ENCODE data around the gene FAM13B. TPM values are rescaled to one million over a fixed set of nuclear protein-coding genes. Genes with fewer than 3 reads are reported as not detected.

The FAM13B gene
- total RNA-seq, 4 donors from 2014 or later: 18.7 to 46.7 (median 23.0) TPM

DNA sequence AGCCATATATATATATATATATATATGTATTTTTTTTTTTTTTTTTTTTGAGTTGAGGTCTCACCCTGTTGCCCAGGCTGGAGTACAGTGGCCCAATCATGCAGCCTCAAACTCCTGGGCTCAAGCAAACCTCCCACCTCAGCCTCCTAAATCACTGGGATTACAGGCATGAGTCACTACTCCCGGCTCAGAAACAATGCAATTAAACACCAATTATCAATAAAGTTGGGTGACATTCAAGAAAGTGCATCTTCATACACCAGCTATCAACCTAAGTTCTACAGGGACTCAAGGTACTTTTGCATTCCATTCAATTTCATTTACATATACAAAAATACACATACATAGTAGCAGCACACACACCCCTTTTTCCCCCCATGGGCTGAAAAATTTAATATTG is 7.6 kb downstream of the FAM13B start:
- Histone ChIP-seq H3K27ac (no peak overlapping the region), H3K9me3 (no peaks in the 10 kb centered on the region), H3K4me1 (peaks cover 0 to 55% (median 20%) of the 10 kb centered on the region in 4 donors), H3K27me3 (no peaks in the 10 kb centered on the region), H3K36me3 (peaks cover 0 to under 1% (median 0%) of the 10 kb centered on the region in 4 donors), H3K4me3 (no peak overlapping the region)
- TF ChIP-seq POLR2AphosphoS5 (IDR thresholded peaks at IDR 0.05) (no peak), EP300 (IDR thresholded peaks at IDR 0.05; ENCODE audit: low read depth) (no peak), POLR2A (IDR thresholded peaks at IDR 0.05) (no peak)
- TF ChIP-seq, protein P1, sequence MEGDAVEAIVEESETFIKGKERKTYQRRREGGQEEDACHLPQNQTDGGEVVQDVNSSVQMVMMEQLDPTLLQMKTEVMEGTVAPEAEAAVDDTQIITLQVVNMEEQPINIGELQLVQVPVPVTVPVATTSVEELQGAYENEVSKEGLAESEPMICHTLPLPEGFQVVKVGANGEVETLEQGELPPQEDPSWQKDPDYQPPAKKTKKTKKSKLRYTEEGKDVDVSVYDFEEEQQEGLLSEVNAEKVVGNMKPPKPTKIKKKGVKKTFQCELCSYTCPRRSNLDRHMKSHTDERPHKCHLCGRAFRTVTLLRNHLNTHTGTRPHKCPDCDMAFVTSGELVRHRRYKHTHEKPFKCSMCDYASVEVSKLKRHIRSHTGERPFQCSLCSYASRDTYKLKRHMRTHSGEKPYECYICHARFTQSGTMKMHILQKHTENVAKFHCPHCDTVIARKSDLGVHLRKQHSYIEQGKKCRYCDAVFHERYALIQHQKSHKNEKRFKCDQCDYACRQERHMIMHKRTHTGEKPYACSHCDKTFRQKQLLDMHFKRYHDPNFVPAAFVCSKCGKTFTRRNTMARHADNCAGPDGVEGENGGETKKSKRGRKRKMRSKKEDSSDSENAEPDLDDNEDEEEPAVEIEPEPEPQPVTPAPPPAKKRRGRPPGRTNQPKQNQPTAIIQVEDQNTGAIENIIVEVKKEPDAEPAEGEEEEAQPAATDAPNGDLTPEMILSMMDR (IDR thresholded peaks at IDR 0.05): no peak
- WGBS, 2 donors (ENCODE audit: low coverage in 1 of 2): 67% methylated on average over 1 of the region's 1 CpG; no CpG with 5 or more reads in 1 of the 2 donors
- intact Hi-C loops (cut with DNase I; ENCODE audit: low total_unique reads) (no loop called here), in situ Hi-C loops (cut with MboI; ENCODE audit: low pct_ligation_motif_present in 1 of 4, low pct_unique_long_range_greater_than_20kb in 1 of 4, low sequenced_read_pairs in 3 of 4) (no loop called here)
- DNase-seq: no peak

DNA sequence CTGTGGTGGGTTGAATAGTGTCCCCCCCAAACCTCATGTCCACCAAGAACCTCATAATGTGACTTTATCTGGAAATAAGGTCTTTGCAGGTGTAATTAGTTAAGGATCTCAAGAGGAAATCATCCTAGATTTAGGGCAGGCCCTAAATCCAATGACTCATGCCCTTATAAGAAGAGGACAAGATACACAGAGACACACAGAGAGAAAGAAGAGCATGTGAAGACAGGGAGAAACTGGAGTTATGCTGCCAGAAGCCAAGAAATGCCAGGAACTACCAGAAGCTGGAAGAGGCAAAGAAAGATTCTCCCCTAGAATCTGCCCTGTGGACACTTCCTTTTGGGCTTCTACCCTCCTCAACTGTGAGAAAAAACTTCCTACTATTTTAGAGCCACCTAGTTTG is 8.8 kb downstream of the FAM13B start:
- Histone ChIP-seq H3K9me3 (no peaks in the 10 kb centered on the region), H3K4me3 (no peak overlapping the region), H3K27me3 (no peaks in the 10 kb centered on the region), H3K4me1 (peaks cover 0 to 43% (median 15%) of the 10 kb centered on the region in 4 donors), H3K27ac (no peak overlapping the region), H3K36me3 (peaks cover 0 to 11% (median 2%) of the 10 kb centered on the region in 4 donors)
- in situ Hi-C loops (cut with MboI; ENCODE audit: low pct_ligation_motif_present in 1 of 4, low pct_unique_long_range_greater_than_20kb in 1 of 4, low sequenced_read_pairs in 3 of 4): no loop called here
- TF ChIP-seq POLR2AphosphoS5 (IDR thresholded peaks at IDR 0.05) (no peak), EP300 (IDR thresholded peaks at IDR 0.05; ENCODE audit: low read depth) (no peak), POLR2A (IDR thresholded peaks at IDR 0.05) (no peak)
- TF ChIP-seq, protein P1 (IDR thresholded peaks at IDR 0.05): no peak
- no peak for DNase-seq
- intact Hi-C loops (cut with DNase I; ENCODE audit: low total_unique reads): no loop called here

DNA sequence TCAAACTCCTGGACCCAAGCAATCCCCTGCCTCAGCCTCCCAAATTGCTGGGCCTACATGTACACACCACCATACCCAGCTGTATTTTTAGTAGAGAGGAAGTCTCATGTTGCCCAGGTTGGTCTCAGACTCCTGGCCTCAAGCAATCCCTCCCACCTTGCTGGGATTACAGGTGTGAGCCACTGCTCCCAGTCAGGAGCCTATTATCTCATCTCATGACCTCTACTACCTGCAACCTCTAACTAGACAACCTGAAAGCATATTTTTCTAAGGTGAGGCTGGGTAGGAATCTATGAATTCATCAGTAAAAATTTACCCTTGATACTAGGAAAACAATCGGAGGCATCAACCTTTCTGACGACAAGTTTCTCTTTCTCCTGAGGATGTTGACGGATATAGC is 10.0 kb downstream of the FAM13B start:
- 85 to 95% methylated on average over 3 of the region's 3 CpGs for WGBS, 2 donors (ENCODE audit: low coverage in 1 of 2)
- H3K36me3 ChIP-seq: peaks cover 0 to 23% (median 8%) of the 10 kb centered on the region in 4 donors
- in situ Hi-C loops (cut with MboI; ENCODE audit: low pct_ligation_motif_present in 1 of 4, low pct_unique_long_range_greater_than_20kb in 1 of 4, low sequenced_read_pairs in 3 of 4) (no loop called here), intact Hi-C loops (cut with DNase I; ENCODE audit: low total_unique reads) (no loop called here)
- TF ChIP-seq, protein P1 (IDR thresholded peaks at IDR 0.05): no peak
- TF ChIP-seq EP300 (IDR thresholded peaks at IDR 0.05; ENCODE audit: low read depth): no peak
- TF ChIP-seq POLR2AphosphoS5 (IDR thresholded peaks at IDR 0.05): no peak
- TF ChIP-seq POLR2A (IDR thresholded peaks at IDR 0.05): no peak
- H3K4me3 ChIP-seq: no peak overlapping the region
- H3K9me3 ChIP-seq: no peaks in the 10 kb centered on the region
- H3K27ac ChIP-seq: no peak overlapping the region
- H3K4me1 ChIP-seq: peaks cover 0 to 31% (median 11%) of the 10 kb centered on the region in 4 donors
- no peak for DNase-seq
- no peaks in the 10 kb centered on the region for H3K27me3 ChIP-seq

DNA sequence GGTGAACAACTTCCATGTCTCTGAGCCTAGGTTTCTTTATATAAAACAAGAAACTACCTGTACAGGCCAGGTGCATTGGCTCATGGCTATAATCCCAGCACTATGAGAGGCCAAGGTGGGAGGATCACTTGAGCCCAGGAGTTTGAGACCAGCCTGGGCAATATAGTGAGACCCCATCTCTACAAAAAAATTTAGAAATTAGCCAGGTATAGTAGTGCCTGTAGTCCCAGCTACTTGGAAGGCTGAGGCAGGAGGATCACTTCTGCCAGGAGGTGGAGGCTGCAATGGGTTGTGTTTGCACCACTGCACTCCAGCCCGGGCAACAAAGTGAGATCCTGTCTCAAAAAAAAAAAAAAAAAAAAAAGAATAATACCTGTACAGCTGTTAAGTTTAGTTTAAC is 11.1 kb downstream of the FAM13B start:
- H3K27ac ChIP-seq: no peak overlapping the region
- no peak for TF ChIP-seq POLR2A (IDR thresholded peaks at IDR 0.05)
- TF ChIP-seq POLR2AphosphoS5 (IDR thresholded peaks at IDR 0.05): no peak
- TF ChIP-seq EP300 (IDR thresholded peaks at IDR 0.05; ENCODE audit: low read depth): no peak
- TF ChIP-seq, protein P1 (IDR thresholded peaks at IDR 0.05): no peak
- 0% methylated on average over 1 of the region's 1 CpG for WGBS, 2 donors (ENCODE audit: low coverage in 1 of 2)

More for the DNA sequence above, 11.1 kb downstream of the FAM13B start:
- intact Hi-C loops (cut with DNase I; ENCODE audit: low total_unique reads) (no loop called here), in situ Hi-C loops (cut with MboI; ENCODE audit: low pct_ligation_motif_present in 1 of 4, low pct_unique_long_range_greater_than_20kb in 1 of 4, low sequenced_read_pairs in 3 of 4) (no loop called here)
- H3K36me3 ChIP-seq: peaks cover 0 to 31% (median 10%) of the 10 kb centered on the region in 4 donors
- H3K4me3 ChIP-seq: no peak overlapping the region
- no peaks in the 10 kb centered on the region for H3K27me3 ChIP-seq
- no peaks in the 10 kb centered on the region for H3K9me3 ChIP-seq
- H3K4me1 ChIP-seq: peaks cover 0 to 27% (median 11%) of the 10 kb centered on the region in 4 donors
- DNase-seq: no peak

Data from transverse colon (tissue), 4 donors.